ENCODE measurements around the gene LHPP. TPM values are rescaled to one million over a fixed set of nuclear protein-coding genes. Genes with fewer than 3 reads are reported as not detected.

Gene LHPP, protein sequence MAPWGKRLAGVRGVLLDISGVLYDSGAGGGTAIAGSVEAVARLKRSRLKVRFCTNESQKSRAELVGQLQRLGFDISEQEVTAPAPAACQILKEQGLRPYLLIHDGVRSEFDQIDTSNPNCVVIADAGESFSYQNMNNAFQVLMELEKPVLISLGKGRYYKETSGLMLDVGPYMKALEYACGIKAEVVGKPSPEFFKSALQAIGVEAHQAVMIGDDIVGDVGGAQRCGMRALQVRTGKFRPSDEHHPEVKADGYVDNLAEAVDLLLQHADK
- total RNA-seq (2014; rRNA removed; shearing (Covaris generic)) (34.1 and 40.2 TPM in 2 replicates), polyA plus RNA-seq (2016; fragmentation: Nextera tagmentation; extraction: Ambion mirVana) (25.5 and 27.4 TPM in 2 replicates)
- long read RNA-seq, partial matches to known transcripts = 3 of 16 reads
- long read RNA-seq, other reads (novel, unspliced or antisense) = 7 of 16 reads

DNA sequence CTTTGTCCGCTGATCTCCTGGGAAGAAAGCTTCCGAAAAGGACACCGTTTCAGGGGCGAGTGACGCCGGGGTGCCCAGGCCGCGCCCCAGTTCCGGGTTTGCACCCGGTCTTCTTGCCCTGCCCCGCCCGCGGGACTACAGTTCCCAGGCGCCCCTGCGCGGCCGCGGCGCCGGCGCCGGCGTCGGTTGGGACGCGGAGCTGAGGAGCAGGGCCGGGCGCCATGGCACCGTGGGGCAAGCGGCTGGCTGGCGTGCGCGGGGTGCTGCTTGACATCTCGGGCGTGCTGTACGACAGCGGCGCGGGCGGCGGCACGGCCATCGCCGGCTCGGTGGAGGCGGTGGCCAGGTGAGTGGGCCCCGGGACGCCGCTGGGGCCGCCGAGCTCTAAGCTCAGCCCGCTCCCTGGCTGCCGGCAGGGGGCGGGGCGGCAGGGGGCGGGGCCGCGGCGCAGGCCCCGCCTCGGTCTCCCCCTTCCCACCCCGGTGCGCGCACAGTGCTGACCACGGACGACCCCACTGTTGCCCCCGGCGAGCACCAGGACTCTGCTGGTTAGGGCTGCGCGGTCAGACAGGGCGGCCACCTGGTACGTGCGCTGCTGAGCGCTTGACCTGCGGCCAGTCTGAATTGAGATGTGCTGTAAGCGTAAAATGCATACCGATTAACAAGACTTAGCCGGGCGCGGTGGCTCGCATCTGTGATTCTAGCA lies at the start of gene LHPP:
Gene LHPP (plus strand): TSS at position 182 of the 706 bp plus-strand sequence. CDS start 40 bp downstream, at position 222.
- Histone ChIP-seq H3K9me2 (ENCODE audit: insufficient read depth) (no peaks in the 10 kb centered on the region), H3K4me3 (peak within 1 kb of the TSS; percentile 70), H3K4me2 (peak within 1 kb of the TSS; percentile 83), H3K36me3 (ENCODE audit: insufficient read depth) (peaks cover 4% of the 10 kb centered on the region; the same call in 1 of the 2 replicates), H3K4me1 (ENCODE audit: insufficient read depth) (peaks cover 57% of the 10 kb centered on the region), H3F3A (replicated peaks; ENCODE audit: low read depth) (peaks cover 19% of the 10 kb centered on the region), H3K27me3 (ENCODE audit: insufficient read depth) (no peaks in the 10 kb centered on the region), H2AFZ (peak within 1 kb of the TSS; percentile 92), H4K20me1 (replicated peaks; ENCODE audit: insufficient read depth) (no peaks in the 10 kb centered on the region), H3K27ac (ENCODE audit: low read depth) (0 out of 2 replicates have a peak within 1 kb of the TSS, but pooled peaks have one; percentile 50), H3K79me2 (replicated peaks; ENCODE audit: insufficient read depth) (peaks cover 18% of the 10 kb centered on the region)
- DNase-seq (ENCODE audit: low spot score) = peak; percentile 89
- Mint-ChIP-seq H3K27ac (peak within 1 kb of the TSS; percentile 85), H3K9me3 (no peaks in the 10 kb centered on the region), H3K36me3 (ENCODE audit: low read depth) (peaks cover 15% of the 10 kb centered on the region), H3K27me3 (ENCODE audit: insufficient read depth, low read depth, poor library complexity) (peaks cover 18% of the 10 kb centered on the region), H3K4me1 (peaks cover 51% of the 10 kb centered on the region), H3K4me3 (peak within 1 kb of the TSS; percentile 87)
- ATAC-seq = peak; percentile 88
- TF ChIP-seq POLR2AphosphoS5 (IDR thresholded peaks at IDR 0.05; ENCODE audit: low read depth) (peak; percentile 77), EZH2phosphoT487 (IDR thresholded peaks at IDR 0.05; ENCODE audit: unreplicated experiment) (no peak), EZH2 (IDR thresholded peaks at IDR 0.05; ENCODE audit: low read depth, unreplicated experiment) (no peak), ZNF114 (CRISPR knock-in tag; IDR thresholded peaks at IDR 0.05) (no peak), NANOG (IDR thresholded peaks at IDR 0.05; ENCODE audit: borderline replicate concordance) (no peak), ZNF331 (CRISPR knock-in tag; IDR thresholded peaks at IDR 0.05; ENCODE audit: low read depth) (no peak), JUNB (IDR thresholded peaks at IDR 0.05; ENCODE audit: unreplicated experiment) (no peak), CREB1 (CRISPR knock-in tag; IDR thresholded peaks at IDR 0.05; ENCODE audit: low read depth) (peak; percentile 80)
- TF ChIP-seq, protein P1, sequence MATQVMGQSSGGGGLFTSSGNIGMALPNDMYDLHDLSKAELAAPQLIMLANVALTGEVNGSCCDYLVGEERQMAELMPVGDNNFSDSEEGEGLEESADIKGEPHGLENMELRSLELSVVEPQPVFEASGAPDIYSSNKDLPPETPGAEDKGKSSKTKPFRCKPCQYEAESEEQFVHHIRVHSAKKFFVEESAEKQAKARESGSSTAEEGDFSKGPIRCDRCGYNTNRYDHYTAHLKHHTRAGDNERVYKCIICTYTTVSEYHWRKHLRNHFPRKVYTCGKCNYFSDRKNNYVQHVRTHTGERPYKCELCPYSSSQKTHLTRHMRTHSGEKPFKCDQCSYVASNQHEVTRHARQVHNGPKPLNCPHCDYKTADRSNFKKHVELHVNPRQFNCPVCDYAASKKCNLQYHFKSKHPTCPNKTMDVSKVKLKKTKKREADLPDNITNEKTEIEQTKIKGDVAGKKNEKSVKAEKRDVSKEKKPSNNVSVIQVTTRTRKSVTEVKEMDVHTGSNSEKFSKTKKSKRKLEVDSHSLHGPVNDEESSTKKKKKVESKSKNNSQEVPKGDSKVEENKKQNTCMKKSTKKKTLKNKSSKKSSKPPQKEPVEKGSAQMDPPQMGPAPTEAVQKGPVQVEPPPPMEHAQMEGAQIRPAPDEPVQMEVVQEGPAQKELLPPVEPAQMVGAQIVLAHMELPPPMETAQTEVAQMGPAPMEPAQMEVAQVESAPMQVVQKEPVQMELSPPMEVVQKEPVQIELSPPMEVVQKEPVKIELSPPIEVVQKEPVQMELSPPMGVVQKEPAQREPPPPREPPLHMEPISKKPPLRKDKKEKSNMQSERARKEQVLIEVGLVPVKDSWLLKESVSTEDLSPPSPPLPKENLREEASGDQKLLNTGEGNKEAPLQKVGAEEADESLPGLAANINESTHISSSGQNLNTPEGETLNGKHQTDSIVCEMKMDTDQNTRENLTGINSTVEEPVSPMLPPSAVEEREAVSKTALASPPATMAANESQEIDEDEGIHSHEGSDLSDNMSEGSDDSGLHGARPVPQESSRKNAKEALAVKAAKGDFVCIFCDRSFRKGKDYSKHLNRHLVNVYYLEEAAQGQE (IDR thresholded peaks at IDR 0.05; ENCODE audit: unreplicated experiment) = no peak
- TF ChIP-seq, protein P2, sequence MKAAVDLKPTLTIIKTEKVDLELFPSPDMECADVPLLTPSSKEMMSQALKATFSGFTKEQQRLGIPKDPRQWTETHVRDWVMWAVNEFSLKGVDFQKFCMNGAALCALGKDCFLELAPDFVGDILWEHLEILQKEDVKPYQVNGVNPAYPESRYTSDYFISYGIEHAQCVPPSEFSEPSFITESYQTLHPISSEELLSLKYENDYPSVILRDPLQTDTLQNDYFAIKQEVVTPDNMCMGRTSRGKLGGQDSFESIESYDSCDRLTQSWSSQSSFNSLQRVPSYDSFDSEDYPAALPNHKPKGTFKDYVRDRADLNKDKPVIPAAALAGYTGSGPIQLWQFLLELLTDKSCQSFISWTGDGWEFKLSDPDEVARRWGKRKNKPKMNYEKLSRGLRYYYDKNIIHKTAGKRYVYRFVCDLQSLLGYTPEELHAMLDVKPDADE (IDR thresholded peaks at IDR 0.05) = peak; percentile 80
- TF ChIP-seq, protein P3, sequence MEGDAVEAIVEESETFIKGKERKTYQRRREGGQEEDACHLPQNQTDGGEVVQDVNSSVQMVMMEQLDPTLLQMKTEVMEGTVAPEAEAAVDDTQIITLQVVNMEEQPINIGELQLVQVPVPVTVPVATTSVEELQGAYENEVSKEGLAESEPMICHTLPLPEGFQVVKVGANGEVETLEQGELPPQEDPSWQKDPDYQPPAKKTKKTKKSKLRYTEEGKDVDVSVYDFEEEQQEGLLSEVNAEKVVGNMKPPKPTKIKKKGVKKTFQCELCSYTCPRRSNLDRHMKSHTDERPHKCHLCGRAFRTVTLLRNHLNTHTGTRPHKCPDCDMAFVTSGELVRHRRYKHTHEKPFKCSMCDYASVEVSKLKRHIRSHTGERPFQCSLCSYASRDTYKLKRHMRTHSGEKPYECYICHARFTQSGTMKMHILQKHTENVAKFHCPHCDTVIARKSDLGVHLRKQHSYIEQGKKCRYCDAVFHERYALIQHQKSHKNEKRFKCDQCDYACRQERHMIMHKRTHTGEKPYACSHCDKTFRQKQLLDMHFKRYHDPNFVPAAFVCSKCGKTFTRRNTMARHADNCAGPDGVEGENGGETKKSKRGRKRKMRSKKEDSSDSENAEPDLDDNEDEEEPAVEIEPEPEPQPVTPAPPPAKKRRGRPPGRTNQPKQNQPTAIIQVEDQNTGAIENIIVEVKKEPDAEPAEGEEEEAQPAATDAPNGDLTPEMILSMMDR (conservative IDR thresholded peaks at IDR 0.05; ENCODE audit: low read depth in 2 of 2) = no peak
- TF ChIP-seq, protein P4, sequence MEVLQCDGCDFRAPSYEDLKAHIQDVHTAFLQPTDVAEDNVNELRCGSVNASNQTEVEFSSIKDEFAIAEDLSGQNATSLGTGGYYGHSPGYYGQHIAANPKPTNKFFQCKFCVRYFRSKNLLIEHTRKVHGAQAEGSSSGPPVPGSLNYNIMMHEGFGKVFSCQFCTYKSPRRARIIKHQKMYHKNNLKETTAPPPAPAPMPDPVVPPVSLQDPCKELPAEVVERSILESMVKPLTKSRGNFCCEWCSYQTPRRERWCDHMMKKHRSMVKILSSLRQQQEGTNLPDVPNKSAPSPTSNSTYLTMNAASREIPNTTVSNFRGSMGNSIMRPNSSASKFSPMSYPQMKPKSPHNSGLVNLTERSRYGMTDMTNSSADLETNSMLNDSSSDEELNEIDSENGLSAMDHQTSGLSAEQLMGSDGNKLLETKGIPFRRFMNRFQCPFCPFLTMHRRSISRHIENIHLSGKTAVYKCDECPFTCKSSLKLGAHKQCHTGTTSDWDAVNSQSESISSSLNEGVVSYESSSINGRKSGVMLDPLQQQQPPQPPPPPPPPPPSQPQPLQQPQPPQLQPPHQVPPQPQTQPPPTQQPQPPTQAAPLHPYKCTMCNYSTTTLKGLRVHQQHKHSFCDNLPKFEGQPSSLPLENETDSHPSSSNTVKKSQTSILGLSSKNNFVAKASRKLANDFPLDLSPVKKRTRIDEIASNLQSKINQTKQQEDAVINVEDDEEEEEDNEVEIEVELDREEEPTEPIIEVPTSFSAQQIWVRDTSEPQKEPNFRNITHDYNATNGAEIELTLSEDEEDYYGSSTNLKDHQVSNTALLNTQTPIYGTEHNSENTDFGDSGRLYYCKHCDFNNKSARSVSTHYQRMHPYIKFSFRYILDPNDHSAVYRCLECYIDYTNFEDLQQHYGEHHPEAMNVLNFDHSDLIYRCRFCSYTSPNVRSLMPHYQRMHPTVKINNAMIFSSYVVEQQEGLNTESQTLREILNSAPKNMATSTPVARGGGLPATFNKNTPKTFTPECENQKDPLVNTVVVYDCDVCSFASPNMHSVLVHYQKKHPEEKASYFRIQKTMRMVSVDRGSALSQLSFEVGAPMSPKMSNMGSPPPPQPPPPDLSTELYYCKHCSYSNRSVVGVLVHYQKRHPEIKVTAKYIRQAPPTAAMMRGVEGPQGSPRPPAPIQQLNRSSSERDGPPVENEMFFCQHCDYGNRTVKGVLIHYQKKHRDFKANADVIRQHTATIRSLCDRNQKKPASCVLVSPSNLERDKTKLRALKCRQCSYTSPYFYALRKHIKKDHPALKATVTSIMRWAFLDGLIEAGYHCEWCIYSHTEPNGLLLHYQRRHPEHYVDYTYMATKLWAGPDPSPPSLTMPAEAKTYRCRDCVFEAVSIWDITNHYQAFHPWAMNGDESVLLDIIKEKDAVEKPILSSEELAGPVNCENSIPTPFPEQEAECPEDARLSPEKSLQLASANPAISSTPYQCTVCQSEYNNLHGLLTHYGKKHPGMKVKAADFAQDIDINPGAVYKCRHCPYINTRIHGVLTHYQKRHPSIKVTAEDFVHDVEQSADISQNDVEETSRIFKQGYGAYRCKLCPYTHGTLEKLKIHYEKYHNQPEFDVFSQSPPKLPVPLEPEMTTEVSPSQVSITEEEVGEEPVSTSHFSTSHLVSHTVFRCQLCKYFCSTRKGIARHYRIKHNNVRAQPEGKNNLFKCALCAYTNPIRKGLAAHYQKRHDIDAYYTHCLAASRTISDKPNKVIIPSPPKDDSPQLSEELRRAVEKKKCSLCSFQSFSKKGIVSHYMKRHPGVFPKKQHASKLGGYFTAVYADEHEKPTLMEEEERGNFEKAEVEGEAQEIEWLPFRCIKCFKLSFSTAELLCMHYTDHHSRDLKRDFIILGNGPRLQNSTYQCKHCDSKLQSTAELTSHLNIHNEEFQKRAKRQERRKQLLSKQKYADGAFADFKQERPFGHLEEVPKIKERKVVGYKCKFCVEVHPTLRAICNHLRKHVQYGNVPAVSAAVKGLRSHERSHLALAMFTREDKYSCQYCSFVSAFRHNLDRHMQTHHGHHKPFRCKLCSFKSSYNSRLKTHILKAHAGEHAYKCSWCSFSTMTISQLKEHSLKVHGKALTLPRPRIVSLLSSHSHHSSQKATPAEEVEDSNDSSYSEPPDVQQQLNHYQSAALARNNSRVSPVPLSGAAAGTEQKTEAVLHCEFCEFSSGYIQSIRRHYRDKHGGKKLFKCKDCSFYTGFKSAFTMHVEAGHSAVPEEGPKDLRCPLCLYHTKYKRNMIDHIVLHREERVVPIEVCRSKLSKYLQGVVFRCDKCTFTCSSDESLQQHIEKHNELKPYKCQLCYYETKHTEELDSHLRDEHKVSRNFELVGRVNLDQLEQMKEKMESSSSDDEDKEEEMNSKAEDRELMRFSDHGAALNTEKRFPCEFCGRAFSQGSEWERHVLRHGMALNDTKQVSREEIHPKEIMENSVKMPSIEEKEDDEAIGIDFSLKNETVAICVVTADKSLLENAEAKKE (CRISPR knock-in tag; IDR thresholded peaks at IDR 0.05) = no peak

Data from GM23338 (cell line).